PFSK-1 (cell line): Measurements from ENCODE around the gene CD244.

Source experiments
- POLR2AphosphoS5 ChIP-seq: IDR thresholded peaks from 2 replicates; pipeline ENCODE4 v1.6.1; 2012; ENCODE audit warnings: low read depth, mild to moderate bottlenecking, control low read depth, low read length, moderate library complexity
- REST ChIP-seq, 2 experiments: IDR thresholded peaks; 2 replicates each; pipeline versions ENCODE4 v1.6.1 to v1.8.0; 2011 to 2012; ENCODE audit warnings: low read depth in 2 of 2, low read length in 2 of 2, control low read depth in 1 of 2, inconsistent platforms in 1 of 2, mild to moderate bottlenecking in 1 of 2, moderate library complexity in 1 of 2; ENCODE audit not compliant: insufficient read depth in 1 of 2
- TAF1 ChIP-seq: IDR thresholded peaks from 2 replicates; pipeline ENCODE4 v1.6.1; 2012; ENCODE audit warnings: low read length, control low read depth, borderline replicate concordance; ENCODE audit not compliant: insufficient read depth

GRCh38 chr1:160850993-160851392 lies 11.7 kb downstream of the CD244 start:
- TF ChIP-seq POLR2AphosphoS5 (no peak), REST (IDR thresholded peaks at IDR 0.05; ENCODE audit: insufficient read depth in 1 of 2, low read depth in 2 of 2, low read length in 2 of 2) (no peak), TAF1 (no peak)
